ENCODE results near the gene FAM168A.

The FAM168A gene

DNA sequence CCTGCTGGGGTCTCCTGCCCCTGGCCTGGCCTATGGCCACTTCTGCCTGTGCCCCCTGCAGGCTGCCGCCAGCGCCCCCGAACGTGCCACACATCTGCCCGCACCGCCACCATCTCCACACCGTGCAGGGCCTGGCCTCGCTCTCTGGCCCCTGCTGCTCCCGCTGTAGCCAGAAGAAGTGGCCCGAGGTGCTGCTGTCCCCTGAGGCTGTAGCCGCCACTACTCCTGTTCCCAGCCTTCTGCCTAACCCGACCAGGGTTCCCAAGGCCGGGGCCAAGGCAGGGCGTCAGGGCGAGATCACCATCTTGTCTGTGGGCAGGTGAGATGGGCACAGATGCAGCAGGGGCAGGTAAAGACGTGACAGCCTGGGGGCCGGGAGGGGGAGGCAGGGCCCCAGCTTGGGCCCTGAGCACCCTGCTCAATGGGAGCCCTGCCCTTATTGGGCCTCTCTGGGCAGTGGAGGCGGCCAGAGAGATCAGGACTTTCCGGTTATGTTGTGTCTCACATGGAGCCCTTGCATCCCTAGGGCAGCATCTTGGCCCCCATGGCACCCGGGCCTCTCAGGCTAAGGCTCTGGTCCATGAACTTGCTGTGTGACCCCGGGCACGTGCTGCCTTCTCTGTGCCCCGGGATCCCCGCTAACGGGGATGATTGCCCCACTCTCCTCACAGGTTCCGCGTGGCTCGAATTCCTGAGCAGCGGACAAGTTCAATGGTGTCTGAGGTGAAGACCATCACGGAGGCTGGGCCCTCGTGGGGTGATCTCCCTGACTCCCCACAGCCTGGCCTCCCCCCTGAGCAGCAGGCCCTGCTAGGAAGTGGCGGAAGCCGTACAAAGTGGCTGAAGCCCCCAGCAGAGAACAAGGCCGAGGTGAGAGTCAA lies 203.3 kb downstream of the FAM168A start:
- TF ChIP-seq, protein P1, sequence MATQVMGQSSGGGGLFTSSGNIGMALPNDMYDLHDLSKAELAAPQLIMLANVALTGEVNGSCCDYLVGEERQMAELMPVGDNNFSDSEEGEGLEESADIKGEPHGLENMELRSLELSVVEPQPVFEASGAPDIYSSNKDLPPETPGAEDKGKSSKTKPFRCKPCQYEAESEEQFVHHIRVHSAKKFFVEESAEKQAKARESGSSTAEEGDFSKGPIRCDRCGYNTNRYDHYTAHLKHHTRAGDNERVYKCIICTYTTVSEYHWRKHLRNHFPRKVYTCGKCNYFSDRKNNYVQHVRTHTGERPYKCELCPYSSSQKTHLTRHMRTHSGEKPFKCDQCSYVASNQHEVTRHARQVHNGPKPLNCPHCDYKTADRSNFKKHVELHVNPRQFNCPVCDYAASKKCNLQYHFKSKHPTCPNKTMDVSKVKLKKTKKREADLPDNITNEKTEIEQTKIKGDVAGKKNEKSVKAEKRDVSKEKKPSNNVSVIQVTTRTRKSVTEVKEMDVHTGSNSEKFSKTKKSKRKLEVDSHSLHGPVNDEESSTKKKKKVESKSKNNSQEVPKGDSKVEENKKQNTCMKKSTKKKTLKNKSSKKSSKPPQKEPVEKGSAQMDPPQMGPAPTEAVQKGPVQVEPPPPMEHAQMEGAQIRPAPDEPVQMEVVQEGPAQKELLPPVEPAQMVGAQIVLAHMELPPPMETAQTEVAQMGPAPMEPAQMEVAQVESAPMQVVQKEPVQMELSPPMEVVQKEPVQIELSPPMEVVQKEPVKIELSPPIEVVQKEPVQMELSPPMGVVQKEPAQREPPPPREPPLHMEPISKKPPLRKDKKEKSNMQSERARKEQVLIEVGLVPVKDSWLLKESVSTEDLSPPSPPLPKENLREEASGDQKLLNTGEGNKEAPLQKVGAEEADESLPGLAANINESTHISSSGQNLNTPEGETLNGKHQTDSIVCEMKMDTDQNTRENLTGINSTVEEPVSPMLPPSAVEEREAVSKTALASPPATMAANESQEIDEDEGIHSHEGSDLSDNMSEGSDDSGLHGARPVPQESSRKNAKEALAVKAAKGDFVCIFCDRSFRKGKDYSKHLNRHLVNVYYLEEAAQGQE (IDR thresholded peaks at IDR 0.05; ENCODE audit: insufficient replicate concordance, low read depth): no peak
- no peak for DNase-seq (ENCODE audit: low read depth in 1 of 2, low spot score in 1 of 2)
- no peak overlapping the region for H3K27ac ChIP-seq (replicated peaks)

DNA sequence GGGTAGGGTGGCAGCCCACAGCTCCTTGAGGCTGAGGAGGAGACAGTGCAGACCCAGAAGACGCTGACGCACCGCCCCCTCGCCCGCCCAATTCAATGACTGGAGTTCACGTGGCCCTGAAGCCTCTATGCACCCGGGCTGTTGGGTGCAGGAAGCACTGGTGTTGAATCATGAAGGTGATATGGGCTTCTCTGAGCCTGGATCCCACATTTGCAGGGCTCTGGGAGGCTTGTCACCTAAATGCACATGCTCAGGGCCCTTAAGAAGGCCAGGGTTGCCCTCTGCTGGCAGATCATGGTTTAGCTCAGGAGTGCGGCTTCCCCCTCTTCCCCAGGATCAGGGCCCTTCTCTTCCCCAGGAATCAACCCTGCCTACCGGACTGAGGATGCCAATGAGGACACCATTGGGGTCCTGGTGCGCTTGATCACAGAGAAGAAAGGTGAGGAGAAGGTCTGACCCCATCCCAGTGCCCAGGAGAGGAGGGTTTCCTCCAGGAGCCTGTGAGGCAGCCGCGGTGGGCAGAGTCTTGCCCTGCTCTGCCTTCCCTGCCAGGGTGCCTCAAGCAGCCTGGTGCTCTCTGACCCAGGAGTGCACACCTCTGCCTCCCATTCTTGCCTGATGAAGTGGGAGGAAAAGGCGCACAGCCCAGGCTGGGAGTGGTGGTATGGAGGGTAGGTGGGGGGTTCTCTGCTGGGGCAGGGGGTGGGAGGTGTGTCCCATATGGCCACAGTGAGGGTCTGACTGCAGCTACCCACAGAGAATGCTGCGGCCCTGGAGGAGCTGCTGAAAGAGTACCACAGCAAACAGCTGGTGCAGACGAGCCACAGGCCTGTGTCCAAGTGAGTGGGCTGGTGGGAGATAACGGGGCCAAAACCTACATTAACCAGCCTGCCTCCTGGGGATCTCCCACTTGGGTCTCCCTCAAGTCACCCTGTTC lies 204.2 kb downstream of the FAM168A start:
- Histone ChIP-seq H3K4me3 (replicated peaks; ENCODE audit: insufficient read depth, low read length) (no peak overlapping the region), H3K27ac (replicated peaks) (peak overlapping the region; percentile 45), H3K27me3 (ENCODE audit: insufficient read depth, poor library complexity, severe bottlenecking) (no peaks in the 10 kb centered on the region)
- peak in 1 of 2 experiments; percentile 83 for DNase-seq (ENCODE audit: low read depth in 1 of 2, low spot score in 1 of 2)
- TF ChIP-seq SPI1 (IDR thresholded peaks at IDR 0.05; ENCODE audit: borderline replicate concordance, low read depth) (no peak), POLR2AphosphoS5 (IDR thresholded peaks at IDR 0.05; ENCODE audit: low read depth) (peak; percentile 61)
- TF ChIP-seq, protein P1 (IDR thresholded peaks at IDR 0.05; ENCODE audit: insufficient replicate concordance, low read depth): no peak
- TF ChIP-seq, protein P2, sequence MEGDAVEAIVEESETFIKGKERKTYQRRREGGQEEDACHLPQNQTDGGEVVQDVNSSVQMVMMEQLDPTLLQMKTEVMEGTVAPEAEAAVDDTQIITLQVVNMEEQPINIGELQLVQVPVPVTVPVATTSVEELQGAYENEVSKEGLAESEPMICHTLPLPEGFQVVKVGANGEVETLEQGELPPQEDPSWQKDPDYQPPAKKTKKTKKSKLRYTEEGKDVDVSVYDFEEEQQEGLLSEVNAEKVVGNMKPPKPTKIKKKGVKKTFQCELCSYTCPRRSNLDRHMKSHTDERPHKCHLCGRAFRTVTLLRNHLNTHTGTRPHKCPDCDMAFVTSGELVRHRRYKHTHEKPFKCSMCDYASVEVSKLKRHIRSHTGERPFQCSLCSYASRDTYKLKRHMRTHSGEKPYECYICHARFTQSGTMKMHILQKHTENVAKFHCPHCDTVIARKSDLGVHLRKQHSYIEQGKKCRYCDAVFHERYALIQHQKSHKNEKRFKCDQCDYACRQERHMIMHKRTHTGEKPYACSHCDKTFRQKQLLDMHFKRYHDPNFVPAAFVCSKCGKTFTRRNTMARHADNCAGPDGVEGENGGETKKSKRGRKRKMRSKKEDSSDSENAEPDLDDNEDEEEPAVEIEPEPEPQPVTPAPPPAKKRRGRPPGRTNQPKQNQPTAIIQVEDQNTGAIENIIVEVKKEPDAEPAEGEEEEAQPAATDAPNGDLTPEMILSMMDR (IDR thresholded peaks at IDR 0.05; ENCODE audit: insufficient read depth, low read length): peak; percentile 67

More for the DNA sequence above, 203.3 kb downstream of the FAM168A start:
- Histone ChIP-seq H3K4me3 (replicated peaks; ENCODE audit: insufficient read depth, low read length) (no peak overlapping the region), H3K27me3 (ENCODE audit: insufficient read depth, poor library complexity, severe bottlenecking) (no peaks in the 10 kb centered on the region)

DNA sequence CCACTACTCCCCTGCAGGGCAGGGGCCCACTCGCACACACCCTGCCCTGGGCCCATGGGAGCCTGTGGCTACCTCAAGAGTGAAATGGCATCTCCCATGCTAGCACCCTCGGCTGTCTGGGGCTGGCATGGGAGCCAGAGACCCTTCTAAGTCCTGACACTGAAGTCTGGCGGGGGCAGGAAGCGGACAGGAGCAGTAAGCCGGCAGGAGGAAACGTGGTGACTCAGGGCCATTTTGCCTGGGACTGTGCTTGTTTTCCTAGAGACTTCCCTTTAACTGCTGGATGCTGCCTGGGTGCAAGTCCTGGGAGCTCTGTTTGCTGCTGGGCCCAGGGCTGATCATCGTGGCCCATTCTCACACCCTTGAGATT lies 204.9 kb downstream of the FAM168A start:
- H3K4me3 ChIP-seq (replicated peaks; ENCODE audit: insufficient read depth, low read length): no peak overlapping the region
- H3K27ac ChIP-seq (replicated peaks): peak overlapping the region; percentile 45
- TF ChIP-seq GABPA (IDR thresholded peaks at IDR 0.05; ENCODE audit: low read depth): no peak
- TF ChIP-seq, protein P1 (IDR thresholded peaks at IDR 0.05; ENCODE audit: insufficient replicate concordance, low read depth): no peak
- no peak for TF ChIP-seq POLR2AphosphoS5 (IDR thresholded peaks at IDR 0.05; ENCODE audit: low read depth)
- TF ChIP-seq, protein P2 (IDR thresholded peaks at IDR 0.05; ENCODE audit: insufficient read depth, low read length): no peak
- no peak for TF ChIP-seq SPI1 (IDR thresholded peaks at IDR 0.05; ENCODE audit: borderline replicate concordance, low read depth)
- H3K27me3 ChIP-seq (ENCODE audit: insufficient read depth, poor library complexity, severe bottlenecking): no peaks in the 10 kb centered on the region
- no peak for DNase-seq (ENCODE audit: low read depth in 1 of 2, low spot score in 1 of 2)

Data from HL-60 (cell line).